Measurements from ENCODE around the gene ANTKMT.

The ANTKMT gene

GRCh38 chr16:766008-766819 is 45.3 kb downstream of the ANTKMT start:
- no peak for DNase-seq

- no peak for DNase-seq
Measured at GRCh38 chr16:766820-767640, 46.1 kb downstream of the ANTKMT start.

GRCh38 chr16:767743-768235 is 46.8 kb downstream of the ANTKMT start:
- no peak for DNase-seq

GRCh38 chr16:768428-768827 is 47.5 kb downstream of the ANTKMT start:
- no peak for DNase-seq

- no peak for DNase-seq
Measured at GRCh38 chr16:769184-769784, 48.3 kb downstream of the ANTKMT start.

GRCh38 chr16:769934-770333 is 49.0 kb downstream of the ANTKMT start:
- DNase-seq: no peak

GRCh38 chr16:770411-770810 is 49.5 kb downstream of the ANTKMT start:
- no peak for DNase-seq
